Spleen (tissue), 7 donors: ENCODE data around the gene PUSL1.

Experiments
- CTCF ChIP-seq, 11 experiments: fragments of 200-600 bp in 7 of 11; fragments of 450-650 bp in 4 of 11; sonication (generic) in 4 of 11; IDR thresholded peaks in 8 of 11; conservative IDR thresholded peaks in 3 of 11; 1 replicate in 7 of 11; 2 replicates in 4 of 11; pipeline versions ENCODE4 v1.4.0 to v1.8.0; 2016 to 2021; ENCODE audit warnings: antibody characterized with exemption in 11 of 11, inconsistent platforms in 4 of 11, mild to moderate bottlenecking in 1 of 11
- POLR2A ChIP-seq, 3 donors: fragments of 450-650 bp; IDR thresholded peaks; one replicate each; pipeline ENCODE4 v1.5.1; 2017; ENCODE audit warnings: antibody characterized with exemption in 3 of 3, mild to moderate bottlenecking in 1 of 3
- POLR2AphosphoS5 ChIP-seq, 3 donors: sonication (generic); formaldehyde crosslinking; IDR thresholded peaks; one replicate each; pipeline ENCODE4 v1.5.1; 2017; ENCODE audit warnings: antibody characterized with exemption in 3 of 3
- donor health status: DM: no; HTN: no; CAD: no; lungs with moderate emphysema.
- donor health status: DM: no; HTN: no; CAD: no.
- donor health status: DM: no; HTN: no; CAD: no.

- no peak for TF ChIP-seq POLR2A (IDR thresholded peaks at IDR 0.05)
- TF ChIP-seq CTCF (IDR thresholded peaks at IDR 0.05 in 8 of 11, conservative IDR thresholded peaks at IDR 0.05 in 3 of 11) = no peak
- peak; percentile 21 to 59 (median 27) for TF ChIP-seq POLR2AphosphoS5 (IDR thresholded peaks at IDR 0.05)
Observed at GRCh38 chr1:1333551-1334241, 25.3 kb downstream of the PUSL1 start.
